Small intestine (tissue), 7 donors: ENCODE data around the gene GRAPL. TPM values are rescaled to one million over a fixed set of nuclear protein-coding genes. Genes with fewer than 3 reads are reported as not detected.
"Not testable (repeated sequence)": the region's sequence is repeated elsewhere in the genome, so short reads cannot be mapped to it uniquely, and the experiment has no call there.

Experiments
- DNase-seq, 2 donors: peaks; one replicate each; pipeline versions ENCODE4 v3.0.0 to v3.0.0-alpha.2; 2013
- FAIRE-seq: peaks from 2 replicates; lab custom pipeline; 2012; peaks lifted over from hg19 to GRCh38; lab: Jason Lieb, UNC
- H3K27ac ChIP-seq, 3 donors: one replicate each; pipeline ENCODE4 v1.5.1; 2013; ENCODE audit warnings: low read length in 2 of 3, mild to moderate bottlenecking in 2 of 3, control low read depth in 1 of 3, inconsistent platforms in 1 of 3, low read depth in 1 of 3, moderate library complexity in 1 of 3
- H3K27me3 ChIP-seq, 3 donors: one replicate each; pipeline ENCODE4 v1.6.1; 2013; ENCODE audit warnings: low read length in 3 of 3, inconsistent platforms in 1 of 3; ENCODE audit not compliant: control insufficient read depth in 3 of 3, insufficient read depth in 3 of 3
- H3K36me3 ChIP-seq, 3 donors: one replicate each; pipeline ENCODE4 v1.6.1; 2013; ENCODE audit warnings: low read length in 3 of 3, inconsistent platforms in 1 of 3, low read depth in 1 of 3, mild to moderate bottlenecking in 1 of 3, moderate library complexity in 1 of 3; ENCODE audit not compliant: control insufficient read depth in 3 of 3, insufficient read depth in 2 of 3
- H3K4me1 ChIP-seq, 3 donors: one replicate each; pipeline ENCODE4 v1.6.1; 2013; ENCODE audit warnings: low read length in 2 of 3, inconsistent platforms in 1 of 3, low read depth in 1 of 3, mild to moderate bottlenecking in 1 of 3, moderate library complexity in 1 of 3; ENCODE audit not compliant: control insufficient read depth in 3 of 3, insufficient read depth in 2 of 3
- H3K4me3 ChIP-seq, 3 donors: one replicate each; pipeline ENCODE4 v1.5.1; 2013; ENCODE audit warnings: low read length in 3 of 3, control low read depth in 1 of 3, inconsistent platforms in 1 of 3, low read depth in 1 of 3, mild to moderate bottlenecking in 1 of 3, moderate library complexity in 1 of 3
- H3K9me3 ChIP-seq, 2 donors: one replicate each; pipeline ENCODE4 v1.6.1; 2013; ENCODE audit warnings: low read depth in 1 of 2, low read length in 1 of 2; ENCODE audit not compliant: control insufficient read depth in 2 of 2, insufficient read depth in 1 of 2
- WGBS, 3 donors: extraction: QIAGEN DNeasy Blood & Tissue Kit; methylation state at CpG; one replicate each; pipeline ENCODE4 v1.1.7; 2013; 5-methylcytosine and 5-hydroxymethylcytosine counted together
- polyA plus RNA-seq, 4 donors: library from polyadenylated mRNA; stranded (reverse) in 3 of 4; unstranded in 1 of 4; fragments of 200-250 nt in 3 of 4; fragments of 120-200 nt in 1 of 4; gene quantifications; one replicate each; pipeline versions ENCODE4 v1.2.1 to v1.2.3, GENCODE V29; 2013
- donor health status: healthy with polysubstance abuse.
- donor health status: control.
- donor health status: control.
- donor health status: Bipolar disorder and iron deficiency.
- donor health status: healthy.

Gene GRAPL
- polyA plus RNA-seq, 4 donors: 2.6 to 3.9 TPM; not detected in 2

GRCh38 chr17:19143097-19143777 lies 15.8 kb downstream of the GRAPL start:
- FAIRE-seq, H3K36me3 ChIP-seq, H3K4me1 ChIP-seq, H3K27ac ChIP-seq, DNase-seq, H3K9me3 ChIP-seq, H3K27me3 ChIP-seq, H3K4me3 ChIP-seq: not testable (repeated sequence)
- 80 to 100% methylated on average over 1 to 2 of the region's 5 CpGs; no CpG with 5 or more reads in 1 of the 3 donors for WGBS, 3 donors

GRCh38 chr17:19144373-19144772 lies 17.0 kb downstream of the GRAPL start:
- H3K9me3 ChIP-seq, H3K4me3 ChIP-seq, H3K36me3 ChIP-seq, H3K4me1 ChIP-seq, DNase-seq, H3K27ac ChIP-seq, FAIRE-seq, H3K27me3 ChIP-seq: not testable (repeated sequence)
- 58 to 72% (median 63%) methylated on average over 2 of the region's 5 CpGs for WGBS, 3 donors

- not testable (repeated sequence) for DNase-seq, H3K27me3 ChIP-seq, H3K4me3 ChIP-seq, FAIRE-seq, H3K36me3 ChIP-seq, H3K27ac ChIP-seq, H3K4me1 ChIP-seq, H3K9me3 ChIP-seq
- WGBS, 3 donors: no CpG with 5 or more reads among the region's 11 CpGs
Measured at GRCh38 chr17:19145471-19145870, 18.1 kb downstream of the GRAPL start.

GRCh38 chr17:19150678-19151615 lies 23.6 kb downstream of the GRAPL start:
- FAIRE-seq, H3K4me1 ChIP-seq, H3K27me3 ChIP-seq, H3K27ac ChIP-seq, H3K9me3 ChIP-seq, DNase-seq, H3K4me3 ChIP-seq, H3K36me3 ChIP-seq: not testable (repeated sequence)
- no CpG with 5 or more reads among the region's 9 CpGs for WGBS, 3 donors

DNA sequence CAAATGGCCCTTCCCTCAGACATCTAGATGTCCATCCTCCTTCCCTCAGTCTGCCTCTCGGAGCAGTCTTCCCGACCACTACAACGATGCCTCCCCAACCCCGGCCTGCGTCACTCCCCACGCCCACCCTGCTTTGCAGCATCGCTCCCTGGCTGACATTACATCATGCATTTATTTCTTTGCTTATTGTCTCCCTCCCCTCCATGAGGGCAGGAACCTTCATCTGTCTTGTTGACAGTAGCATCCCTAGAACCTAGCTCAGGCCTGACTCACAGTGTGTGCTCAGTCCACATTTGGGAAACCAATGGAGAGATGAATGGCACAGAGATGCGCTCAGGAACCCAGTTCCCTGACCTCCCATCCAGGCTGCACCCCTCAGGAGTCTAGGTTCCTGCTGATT lies 30.2 kb downstream of the GRAPL start:
- H3K4me3 ChIP-seq, H3K9me3 ChIP-seq, H3K27ac ChIP-seq, H3K27me3 ChIP-seq, FAIRE-seq, H3K36me3 ChIP-seq, H3K4me1 ChIP-seq, DNase-seq: not testable (repeated sequence)
- WGBS, 3 donors: no CpG with 5 or more reads among the region's 8 CpGs

- H3K27ac ChIP-seq, H3K27me3 ChIP-seq, DNase-seq, H3K4me1 ChIP-seq, FAIRE-seq, H3K9me3 ChIP-seq, H3K36me3 ChIP-seq, H3K4me3 ChIP-seq: not testable (repeated sequence)
- no CpG with 5 or more reads among the region's 10 CpGs for WGBS, 3 donors
Measured at GRCh38 chr17:19158478-19158877, 31.1 kb downstream of the GRAPL start.

DNA sequence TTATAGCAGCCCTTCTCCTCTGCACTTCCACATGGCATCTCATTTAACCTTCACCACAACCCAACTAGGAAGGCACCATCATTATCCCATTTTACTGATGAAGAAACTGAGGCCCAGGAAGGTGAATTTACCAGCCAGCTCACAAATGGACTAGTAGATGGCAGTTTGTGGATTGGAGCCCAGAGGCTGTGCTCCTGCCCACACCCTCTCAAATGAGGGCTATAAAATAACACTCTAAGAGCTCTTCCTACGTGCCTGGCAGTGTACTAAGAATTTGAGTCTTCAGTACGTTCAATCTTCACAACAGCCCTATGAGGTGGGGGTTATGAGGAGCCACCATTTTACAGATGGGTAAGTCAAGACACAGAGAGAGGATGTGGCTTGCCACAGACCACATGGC lies 31.5 kb downstream of the GRAPL start:
- WGBS, 3 donors: no CpG with 5 or more reads among the region's 2 CpGs
- not testable (repeated sequence) for FAIRE-seq

GRCh38 chr17:19161308-19162107 lies 34.1 kb downstream of the GRAPL start:
- H3K27me3 ChIP-seq, H3K4me3 ChIP-seq, FAIRE-seq, H3K36me3 ChIP-seq, H3K9me3 ChIP-seq, H3K4me1 ChIP-seq, H3K27ac ChIP-seq, DNase-seq: not testable (repeated sequence)
- no CpG with 5 or more reads among the region's 13 CpGs for WGBS, 3 donors

More for the DNA sequence above, 31.5 kb downstream of the GRAPL start:
- not testable (repeated sequence) for H3K9me3 ChIP-seq, H3K4me1 ChIP-seq, H3K36me3 ChIP-seq, H3K27me3 ChIP-seq, DNase-seq, H3K27ac ChIP-seq, H3K4me3 ChIP-seq
